HUES64 (cell line): ENCODE results near the gene RGMB.

ENCODE experiments used
- H3K27ac ChIP-seq: 2 replicates; pipeline ENCODE4 v1.7.0; 2013; ENCODE audit warnings: low read depth, low read length, inconsistent platforms
- H3K27me3 ChIP-seq: 2 replicates; pipeline ENCODE4 v1.6.1; 2013; ENCODE audit warnings: mild to moderate bottlenecking, low read length; ENCODE audit not compliant: insufficient read depth
- H3K36me3 ChIP-seq: 2 replicates; pipeline ENCODE4 v1.6.1; 2013; ENCODE audit warnings: mild to moderate bottlenecking, low read length; ENCODE audit not compliant: insufficient read depth
- H3K4me1 ChIP-seq: 2 replicates; pipeline ENCODE4 v1.6.1; 2013; ENCODE audit warnings: mild to moderate bottlenecking, low read length, moderate library complexity; ENCODE audit not compliant: insufficient read depth
- H3K4me3 ChIP-seq: 2 replicates; pipeline ENCODE4 v1.5.1; 2013; ENCODE audit warnings: mild to moderate bottlenecking, low read length, moderate library complexity
- H3K9ac ChIP-seq: 2 replicates; pipeline ENCODE4 v1.6.1; 2013; ENCODE audit warnings: mild to moderate bottlenecking, low read depth, low read length
- H3K9me3 ChIP-seq: 2 replicates; pipeline ENCODE4 v1.6.1; 2013; ENCODE audit warnings: low read depth, low read length; ENCODE audit not compliant: insufficient read depth
- WGBS: fragments of 150-250, 120-280 bp; methylation state at CpG from one replicate; pipeline ENCODE4 v1.1.7; 2013; ENCODE audit warnings: missing lambda C conversion rate; 5-methylcytosine and 5-hydroxymethylcytosine counted together

The RGMB gene

DNA sequence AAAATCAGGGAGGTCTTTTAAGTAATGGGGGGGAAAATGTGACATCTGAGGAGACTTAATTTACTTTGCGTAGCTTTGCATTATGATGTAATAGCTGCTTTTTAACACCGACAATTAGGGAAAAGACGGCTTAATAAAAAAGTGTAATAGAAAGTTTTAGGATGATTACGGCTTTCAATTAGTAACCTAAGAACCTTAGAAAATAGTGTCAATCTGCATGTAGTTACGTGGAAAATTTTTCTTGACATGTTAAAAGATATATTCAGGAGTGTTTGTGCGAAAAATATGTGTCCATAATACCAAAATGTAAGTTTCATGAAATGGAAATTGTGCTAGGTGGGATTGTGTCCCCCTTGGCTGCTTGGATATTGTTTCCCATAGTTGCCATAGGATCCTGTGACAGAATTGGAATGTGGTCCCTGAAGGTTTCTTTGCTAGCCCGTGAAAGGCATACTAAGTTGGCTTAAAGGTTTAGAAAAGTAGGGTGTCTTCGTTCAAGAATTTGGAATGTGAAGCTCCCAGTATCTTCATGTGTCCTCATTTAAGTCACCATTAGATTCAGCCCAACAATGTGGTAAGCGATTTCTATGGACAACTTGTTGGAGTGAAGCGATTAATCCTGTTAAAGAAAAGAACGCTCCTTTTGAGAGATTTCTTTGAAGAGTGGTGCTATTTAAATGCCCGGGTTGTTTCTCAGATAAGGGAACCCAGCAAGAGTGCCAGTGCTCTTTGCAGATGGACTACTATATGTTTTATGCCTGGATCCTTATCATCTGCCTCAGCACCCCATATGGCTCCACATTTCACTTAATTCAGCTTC, 2.0 kb downstream of the RGMB start:
- peaks cover 23% of the 10 kb centered on the region for H3K4me1 ChIP-seq
- H3K9me3 ChIP-seq: no peaks in the 10 kb centered on the region
- peaks cover 17% of the 10 kb centered on the region for H3K27me3 ChIP-seq
- peaks cover 39% of the 10 kb centered on the region for H3K36me3 ChIP-seq
- H3K4me3 ChIP-seq: peak overlapping the region; percentile 86
- no peak overlapping the region for H3K27ac ChIP-seq
- peak overlapping the region; percentile 89; the same call in 1 of the 2 replicates for H3K9ac ChIP-seq
- WGBS: 46% methylated on average over 12 of the region's 12 CpGs

DNA sequence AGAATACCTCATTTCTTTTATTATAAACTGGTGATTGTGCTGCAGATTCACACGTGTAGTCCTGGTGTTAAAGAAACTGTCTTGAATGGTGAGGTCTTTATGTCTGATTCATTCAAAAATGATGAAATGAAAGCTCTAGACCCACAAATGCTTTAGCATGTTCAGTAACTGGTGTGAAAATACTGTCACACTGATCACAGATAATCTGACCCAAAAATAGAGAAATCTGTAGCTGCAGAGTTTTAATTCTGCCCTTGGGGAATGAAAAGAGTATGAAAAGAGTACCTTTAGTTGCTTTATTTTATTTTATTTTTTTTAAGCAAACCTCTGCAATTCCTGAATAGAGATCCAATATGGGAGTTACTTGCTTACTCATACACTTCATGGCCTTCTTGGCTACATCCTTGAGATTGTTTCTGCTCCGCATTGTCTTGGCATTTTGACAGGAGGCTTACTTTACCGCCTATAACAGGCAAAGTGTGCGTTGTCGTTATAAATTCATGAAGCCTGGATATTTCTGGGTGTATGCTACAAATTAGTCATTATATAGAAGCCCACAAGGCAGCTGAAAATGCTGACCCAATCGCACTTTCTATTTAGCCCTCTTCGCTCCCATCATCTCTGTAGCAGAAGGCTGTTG, 2.7 kb downstream of the RGMB start:
- Histone ChIP-seq H3K27ac (no peak overlapping the region), H3K4me3 (peak overlapping the region; percentile 86)
- 80% methylated on average over 7 of the region's 7 CpGs for WGBS

DNA sequence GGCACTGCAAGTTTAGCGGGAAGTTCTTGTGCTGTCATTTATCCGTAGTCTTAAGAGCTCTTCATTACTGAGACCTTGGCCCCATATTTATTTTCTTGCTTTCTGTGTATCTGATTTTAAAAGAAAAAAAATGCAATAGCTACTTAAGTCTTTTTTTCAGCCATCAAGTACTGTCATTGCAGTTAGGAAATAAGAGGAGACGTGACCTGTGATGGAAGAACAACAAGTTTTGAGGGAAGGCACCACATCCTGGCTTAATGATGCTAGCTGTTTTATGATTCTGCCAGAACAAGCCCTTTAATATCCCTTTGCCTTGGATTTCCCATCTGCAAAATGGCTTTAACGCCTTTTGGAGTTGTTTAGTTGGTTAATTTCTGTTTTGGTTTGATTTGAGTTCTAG, 3.8 kb downstream of the RGMB start:
- H3K4me3 ChIP-seq: no peak overlapping the region
- no peak overlapping the region for H3K9ac ChIP-seq
- H3K4me1 ChIP-seq: peaks cover 28% of the 10 kb centered on the region
- no peaks in the 10 kb centered on the region for H3K27me3 ChIP-seq
- no peaks in the 10 kb centered on the region for H3K9me3 ChIP-seq
- no peak overlapping the region for H3K27ac ChIP-seq
- H3K36me3 ChIP-seq: peaks cover 58% of the 10 kb centered on the region
- WGBS: 91% methylated on average over 4 of the region's 4 CpGs

More for the DNA sequence above, 2.7 kb downstream of the RGMB start:
- Histone ChIP-seq H3K36me3 (peaks cover 47% of the 10 kb centered on the region), H3K9me3 (no peaks in the 10 kb centered on the region), H3K9ac (no peak overlapping the region), H3K4me1 (peaks cover 23% of the 10 kb centered on the region), H3K27me3 (peaks cover 10% of the 10 kb centered on the region)

DNA sequence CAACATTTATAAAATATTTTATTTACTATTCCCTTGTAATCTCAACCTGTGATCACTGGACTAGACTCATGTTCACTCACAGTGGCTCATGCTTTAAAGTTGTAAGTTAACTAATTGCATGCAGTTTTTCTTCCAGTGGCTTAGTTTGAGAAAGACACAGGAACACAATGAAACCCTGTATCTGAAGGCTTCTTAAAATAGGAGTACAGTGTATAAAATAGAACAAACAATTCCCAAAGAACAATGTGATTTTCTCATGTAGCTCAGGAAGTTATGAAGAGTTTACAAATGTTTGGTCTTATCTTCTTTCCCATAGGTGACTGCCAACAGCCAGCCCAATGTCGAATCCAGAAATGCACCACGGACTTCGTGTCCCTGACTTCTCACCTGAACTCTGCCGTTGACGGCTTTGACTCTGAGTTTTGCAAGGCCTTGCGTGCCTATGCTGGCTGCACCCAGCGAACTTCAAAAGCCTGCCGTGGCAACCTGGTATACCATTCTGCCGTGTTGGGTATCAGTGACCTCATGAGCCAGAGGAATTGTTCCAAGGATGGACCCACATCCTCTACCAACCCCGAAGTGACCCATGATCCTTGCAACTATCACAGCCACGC, 5.9 kb downstream of the RGMB start:
- no peak overlapping the region for H3K9ac ChIP-seq
- no peaks in the 10 kb centered on the region for H3K9me3 ChIP-seq
- no peaks in the 10 kb centered on the region for H3K27me3 ChIP-seq
- H3K4me1 ChIP-seq: peaks cover 30% of the 10 kb centered on the region
- WGBS: 96% methylated on average over 11 of the region's 11 CpGs
- no peak overlapping the region for H3K4me3 ChIP-seq
- no peak overlapping the region for H3K27ac ChIP-seq
- H3K36me3 ChIP-seq: peaks cover 79% of the 10 kb centered on the region

DNA sequence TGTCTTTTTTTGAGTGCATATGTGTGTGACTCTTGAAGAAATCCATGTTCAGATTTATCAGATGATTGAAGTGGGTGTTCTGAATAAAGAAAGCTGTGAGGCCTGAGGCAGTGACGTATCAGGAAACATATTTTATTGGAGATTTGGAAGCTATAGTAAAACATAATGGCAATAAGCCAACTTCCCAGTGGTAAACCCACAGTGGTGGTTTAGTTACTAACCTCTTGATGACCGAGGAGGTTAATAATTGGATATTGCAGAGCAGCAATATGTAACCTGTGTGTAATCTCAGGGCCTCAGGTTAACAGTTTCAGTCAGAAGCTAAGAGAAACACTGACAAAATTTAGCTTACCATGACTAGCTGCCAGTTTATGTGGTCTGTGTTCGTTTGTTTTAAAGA, 6.9 kb downstream of the RGMB start:
- Histone ChIP-seq H3K4me1 (peaks cover 26% of the 10 kb centered on the region), H3K4me3 (no peak overlapping the region), H3K27ac (no peak overlapping the region), H3K9me3 (no peaks in the 10 kb centered on the region), H3K27me3 (no peaks in the 10 kb centered on the region), H3K9ac (no peak overlapping the region), H3K36me3 (peaks cover 76% of the 10 kb centered on the region)
- 92% methylated on average over 3 of the region's 3 CpGs for WGBS

DNA sequence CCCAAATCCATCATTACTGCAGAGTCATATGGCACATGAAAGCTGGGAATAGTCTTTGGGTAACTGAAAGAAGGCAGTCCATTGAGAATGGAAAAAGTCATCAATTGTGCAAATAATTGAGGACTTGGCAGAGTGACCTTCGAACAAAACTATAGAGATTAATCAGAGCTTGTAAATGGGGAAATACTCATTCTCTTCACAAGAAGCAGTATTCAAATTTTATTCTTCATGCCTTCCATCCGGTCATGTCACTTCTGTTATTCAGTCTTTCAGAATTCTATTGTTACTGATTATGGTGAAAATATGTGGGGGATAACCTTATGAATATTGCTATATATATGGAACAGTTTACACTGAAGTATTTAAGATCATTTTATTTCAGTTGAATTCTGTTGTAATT, 8.1 kb downstream of the RGMB start:
- H3K27me3 ChIP-seq: no peaks in the 10 kb centered on the region
- no peak overlapping the region for H3K4me3 ChIP-seq
- H3K9me3 ChIP-seq: no peaks in the 10 kb centered on the region
- H3K9ac ChIP-seq: no peak overlapping the region
- H3K36me3 ChIP-seq: peaks cover 73% of the 10 kb centered on the region
- H3K4me1 ChIP-seq: peaks cover 26% of the 10 kb centered on the region
- 94% methylated on average over 1 of the region's 2 CpGs for WGBS
- no peak overlapping the region for H3K27ac ChIP-seq

DNA sequence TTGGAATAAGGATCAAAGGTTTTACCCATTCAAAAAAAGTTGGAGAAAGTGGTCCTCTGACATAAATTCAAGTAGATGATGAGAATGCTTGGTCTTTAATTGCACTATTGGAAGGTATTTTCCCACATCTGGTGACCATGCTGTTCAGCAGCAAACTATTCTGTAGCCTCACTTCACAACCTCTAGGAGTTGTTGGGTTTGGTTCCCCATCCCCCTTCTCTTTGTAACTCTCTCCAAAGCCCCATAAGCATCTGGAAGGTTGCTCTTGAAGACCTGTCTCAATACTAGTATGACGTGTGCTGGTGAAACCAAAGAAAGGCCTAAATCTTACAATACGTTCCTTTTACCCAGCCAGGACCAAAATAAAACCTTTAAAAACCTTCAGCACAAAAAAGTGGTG, 8.5 kb downstream of the RGMB start:
- WGBS: 100% methylated on average over 1 of the region's 2 CpGs
- no peak overlapping the region for H3K4me3 ChIP-seq
- no peak overlapping the region for H3K27ac ChIP-seq
- H3K27me3 ChIP-seq: no peaks in the 10 kb centered on the region
- no peak overlapping the region for H3K9ac ChIP-seq
- H3K9me3 ChIP-seq: no peaks in the 10 kb centered on the region
- H3K4me1 ChIP-seq: peaks cover 31% of the 10 kb centered on the region
- H3K36me3 ChIP-seq: peaks cover 77% of the 10 kb centered on the region

DNA sequence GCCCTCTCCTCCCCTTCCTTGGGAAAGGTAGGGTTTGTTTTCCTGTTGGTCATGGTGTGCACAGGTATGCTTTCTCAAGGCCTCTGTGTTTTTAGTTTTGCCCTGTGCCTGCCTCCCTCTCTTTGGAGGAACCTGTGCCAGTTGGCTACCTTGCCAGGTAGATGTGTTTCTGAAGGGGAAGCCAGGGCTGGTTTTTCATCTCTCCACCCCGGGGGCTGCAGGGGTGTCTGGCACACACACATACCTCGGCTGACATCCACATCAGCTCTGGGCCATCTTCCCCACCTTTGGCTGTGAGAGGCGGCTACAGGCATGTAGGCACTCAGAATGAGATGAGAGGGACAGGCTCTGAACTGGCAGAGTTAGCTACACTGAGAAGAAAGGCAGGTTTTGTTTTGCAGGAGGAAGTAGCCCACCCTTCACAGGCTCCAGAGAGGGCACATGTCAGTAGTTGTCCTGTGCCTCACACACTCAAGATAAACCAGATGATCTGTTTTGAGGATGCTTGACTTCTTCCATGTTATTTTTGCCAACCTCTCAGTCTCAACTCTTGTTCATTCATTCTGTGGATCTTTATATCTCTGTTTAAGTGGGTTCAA, 9.7 kb downstream of the RGMB start:
- Histone ChIP-seq H3K4me1 (peaks cover 34% of the 10 kb centered on the region), H3K9me3 (no peaks in the 10 kb centered on the region), H3K4me3 (no peak overlapping the region), H3K9ac (no peak overlapping the region), H3K27ac (no peak overlapping the region), H3K27me3 (no peaks in the 10 kb centered on the region), H3K36me3 (peaks cover 83% of the 10 kb centered on the region)
- 90% methylated on average over 3 of the region's 3 CpGs for WGBS

DNA sequence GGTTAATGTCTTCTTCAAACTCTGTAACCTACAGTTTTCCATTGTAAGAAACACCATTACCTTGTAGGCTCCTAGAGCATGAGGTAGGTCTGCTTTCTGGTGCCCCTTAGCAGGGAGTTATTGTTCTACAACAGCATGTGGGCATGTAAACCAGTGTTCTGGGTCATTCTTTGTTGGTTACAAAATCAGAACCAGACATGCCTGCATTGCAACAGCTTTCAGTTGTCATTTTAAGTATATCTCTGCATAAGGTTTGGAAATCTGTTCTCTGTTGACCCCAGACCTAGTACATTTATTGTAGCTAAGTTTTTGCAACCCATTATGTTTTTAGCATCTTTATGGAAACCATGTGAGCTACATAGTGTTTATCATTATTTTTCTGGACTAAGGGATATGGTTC, 10.9 kb downstream of the RGMB start:
- peaks cover 39% of the 10 kb centered on the region for H3K4me1 ChIP-seq
- no peaks in the 10 kb centered on the region for H3K9me3 ChIP-seq
- no peaks in the 10 kb centered on the region for H3K27me3 ChIP-seq
- peaks cover 79% of the 10 kb centered on the region for H3K36me3 ChIP-seq
- H3K4me3 ChIP-seq: no peak overlapping the region
- H3K9ac ChIP-seq: no peak overlapping the region
- no peak overlapping the region for H3K27ac ChIP-seq

DNA sequence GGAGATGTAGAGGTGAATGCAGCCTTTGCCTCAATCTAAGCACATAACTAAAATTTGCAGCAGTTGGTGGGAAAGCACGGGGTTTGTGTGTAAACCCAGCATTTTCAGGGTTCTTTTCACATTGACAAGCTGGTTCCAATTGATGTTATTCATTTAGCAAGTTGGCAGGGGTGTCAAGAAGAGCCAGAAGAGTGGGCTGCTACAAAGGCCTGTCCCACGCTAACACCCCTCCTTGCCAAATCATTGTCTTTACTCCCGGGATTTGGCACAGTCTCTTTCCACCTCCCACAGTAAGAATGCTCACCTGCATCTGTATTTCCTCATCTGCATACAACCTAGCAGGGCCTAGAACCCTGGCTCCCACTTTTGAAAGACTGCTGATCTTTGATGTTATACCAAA, 11.8 kb downstream of the RGMB start:
- no peak overlapping the region for H3K4me3 ChIP-seq
- no peak overlapping the region for H3K27ac ChIP-seq
- no peaks in the 10 kb centered on the region for H3K9me3 ChIP-seq
- H3K4me1 ChIP-seq: peaks cover 47% of the 10 kb centered on the region
- WGBS: 86% methylated on average over 3 of the region's 3 CpGs
- peaks cover 74% of the 10 kb centered on the region for H3K36me3 ChIP-seq
- H3K9ac ChIP-seq: no peak overlapping the region
- H3K27me3 ChIP-seq: no peaks in the 10 kb centered on the region

DNA sequence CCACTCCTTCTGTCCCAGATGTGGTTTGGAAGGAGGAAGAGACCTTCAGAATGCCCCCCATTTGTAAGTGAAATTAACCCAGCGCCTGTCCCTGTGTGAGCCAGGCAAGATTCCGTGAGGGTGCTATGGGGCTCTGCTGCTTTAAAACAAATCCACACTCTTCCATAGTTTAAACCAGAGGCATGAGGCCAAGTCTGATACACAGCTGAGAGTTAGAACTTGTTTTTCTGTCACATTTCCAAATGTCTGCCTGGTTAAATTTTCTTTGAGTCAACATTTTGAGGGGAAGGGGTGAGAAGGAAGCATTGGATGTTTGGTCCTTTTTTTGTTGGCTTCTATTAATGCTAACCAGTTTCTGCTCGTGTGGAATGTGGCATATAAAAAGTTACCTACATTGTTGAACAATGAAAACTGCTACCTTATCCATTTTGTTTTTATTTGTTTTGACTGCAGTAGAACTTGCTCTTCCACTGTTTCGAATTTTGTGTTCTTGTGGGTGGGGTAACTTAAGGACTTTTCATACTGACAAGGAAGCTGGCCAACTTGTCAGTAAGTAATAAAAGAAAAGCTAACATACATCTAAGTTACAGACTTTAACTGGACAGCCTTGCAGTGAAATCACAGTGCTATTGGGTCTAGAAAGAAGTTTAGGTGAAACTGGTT, 12.9 kb downstream of the RGMB start:
- H3K4me1 ChIP-seq: peaks cover 57% of the 10 kb centered on the region
- 84% methylated on average over 3 of the region's 4 CpGs for WGBS
- H3K9me3 ChIP-seq: no peaks in the 10 kb centered on the region
- no peaks in the 10 kb centered on the region for H3K27me3 ChIP-seq
- peaks cover 65% of the 10 kb centered on the region for H3K36me3 ChIP-seq
- H3K9ac ChIP-seq: no peak overlapping the region
- no peak overlapping the region for H3K27ac ChIP-seq
- no peak overlapping the region for H3K4me3 ChIP-seq
